ENCODE results near the gene ASXL2. TPM values are rescaled to one million over a fixed set of nuclear protein-coding genes. Genes with fewer than 3 reads are reported as not detected.

ASXL2 gene
- total and polyA plus RNA-seq, 7 donors, result 1.8 to 15.5 (median 10.7) TPM

DNA sequence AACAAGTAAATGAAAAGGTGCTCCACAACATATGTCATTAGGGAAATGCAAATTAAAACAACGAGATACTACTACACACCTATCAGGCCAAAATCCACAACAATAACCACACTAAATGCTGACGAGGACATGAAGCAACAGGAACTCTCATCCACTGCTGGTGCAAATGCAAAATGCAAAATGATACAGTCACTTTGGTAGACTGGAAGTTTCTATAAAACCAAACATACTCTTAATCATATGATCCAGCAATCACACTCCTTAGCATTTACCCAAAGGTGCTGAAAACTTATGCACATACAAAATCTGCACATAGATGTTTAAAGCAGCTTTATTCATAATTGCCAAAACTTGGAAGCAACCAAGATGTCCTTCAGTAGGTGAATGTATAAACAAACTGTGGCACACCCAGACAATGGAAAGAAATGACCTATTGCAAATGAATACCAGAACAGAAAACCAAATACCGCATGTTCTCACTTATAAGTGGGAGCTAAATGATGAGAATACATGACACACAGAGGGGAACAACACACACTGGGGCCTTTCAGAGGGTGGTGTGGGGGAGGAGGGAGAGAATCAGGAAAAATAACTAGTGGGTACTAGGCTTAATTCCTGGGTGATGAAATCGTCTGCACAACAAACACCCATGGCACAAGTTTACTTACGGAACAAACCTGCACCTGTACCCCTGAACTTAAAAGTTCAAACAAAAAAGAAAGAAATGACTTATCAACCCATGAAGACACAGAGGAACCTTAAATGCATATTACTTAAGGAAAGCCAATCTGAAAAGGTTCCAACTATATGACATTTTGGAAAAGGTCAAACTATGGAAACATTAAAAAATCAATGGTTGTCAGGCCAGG is 80.4 kb downstream of the ASXL2 start:
- Histone ChIP-seq H3K27me3 (no peaks in the 10 kb centered on the region), H3K4me3 (no peak overlapping the region), H3K27ac (no peak overlapping the region), H3K4me1 (no peaks in the 10 kb centered on the region), H3K9me3 (no peaks in the 10 kb centered on the region), H3K36me3 (peaks cover 4 to 43% (median 9%) of the 10 kb centered on the region in 4 donors)
- DNase-seq, result no peak
- 89 to 91% methylated on average over 5 of the region's 5 CpGs for WGBS, 2 donors
- TF ChIP-seq, protein P1, sequence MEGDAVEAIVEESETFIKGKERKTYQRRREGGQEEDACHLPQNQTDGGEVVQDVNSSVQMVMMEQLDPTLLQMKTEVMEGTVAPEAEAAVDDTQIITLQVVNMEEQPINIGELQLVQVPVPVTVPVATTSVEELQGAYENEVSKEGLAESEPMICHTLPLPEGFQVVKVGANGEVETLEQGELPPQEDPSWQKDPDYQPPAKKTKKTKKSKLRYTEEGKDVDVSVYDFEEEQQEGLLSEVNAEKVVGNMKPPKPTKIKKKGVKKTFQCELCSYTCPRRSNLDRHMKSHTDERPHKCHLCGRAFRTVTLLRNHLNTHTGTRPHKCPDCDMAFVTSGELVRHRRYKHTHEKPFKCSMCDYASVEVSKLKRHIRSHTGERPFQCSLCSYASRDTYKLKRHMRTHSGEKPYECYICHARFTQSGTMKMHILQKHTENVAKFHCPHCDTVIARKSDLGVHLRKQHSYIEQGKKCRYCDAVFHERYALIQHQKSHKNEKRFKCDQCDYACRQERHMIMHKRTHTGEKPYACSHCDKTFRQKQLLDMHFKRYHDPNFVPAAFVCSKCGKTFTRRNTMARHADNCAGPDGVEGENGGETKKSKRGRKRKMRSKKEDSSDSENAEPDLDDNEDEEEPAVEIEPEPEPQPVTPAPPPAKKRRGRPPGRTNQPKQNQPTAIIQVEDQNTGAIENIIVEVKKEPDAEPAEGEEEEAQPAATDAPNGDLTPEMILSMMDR (IDR thresholded peaks at IDR 0.05), result no peak
- intact Hi-C loops (cut with DNase I), result no loop called here

DNA sequence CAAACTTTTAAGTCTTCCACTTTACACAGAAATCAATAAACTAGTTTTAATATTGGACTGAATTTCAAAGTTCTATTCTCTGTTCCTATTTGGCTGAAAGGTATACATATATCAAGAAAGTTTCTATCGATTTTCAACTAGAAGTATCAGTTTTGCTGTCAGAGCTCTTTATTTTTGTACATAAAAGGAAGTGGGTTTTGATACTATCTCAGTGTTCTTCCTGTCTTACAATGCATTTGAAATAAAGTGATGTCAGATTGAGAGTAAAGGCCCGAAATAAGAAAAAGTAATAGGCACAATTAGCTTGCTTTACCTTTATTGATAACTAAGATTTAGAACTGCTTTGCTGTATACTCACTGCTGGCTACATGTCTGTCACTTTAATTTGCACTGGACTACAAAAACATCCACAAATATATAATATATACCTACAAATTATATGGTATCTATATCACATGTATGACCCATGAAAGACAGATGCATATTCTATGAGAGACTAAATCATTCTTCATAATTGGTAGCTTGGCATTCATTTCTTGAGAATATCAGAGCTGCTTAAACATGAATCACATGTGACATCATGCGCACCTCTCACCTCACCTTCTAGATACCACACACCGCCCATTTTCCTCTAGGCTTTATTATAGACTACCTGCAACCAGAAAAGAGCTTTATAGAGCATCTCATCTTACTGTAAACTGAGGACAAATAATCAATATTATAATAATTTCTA is 83.6 kb downstream of the ASXL2 start:
- Histone ChIP-seq H3K4me3 (no peak overlapping the region), H3K4me1 (no peaks in the 10 kb centered on the region), H3K27ac (no peak overlapping the region), H3K36me3 (peaks cover 4 to 35% (median 9%) of the 10 kb centered on the region in 4 donors), H3K27me3 (no peaks in the 10 kb centered on the region), H3K9me3 (no peaks in the 10 kb centered on the region)
- intact Hi-C loops (cut with DNase I), result no loop called here
- WGBS, 2 donors, result 75 to 92% methylated on average over 4 of the region's 4 CpGs
- DNase-seq, result no peak
- TF ChIP-seq, protein P1 (IDR thresholded peaks at IDR 0.05), result no peak
- TF ChIP-seq EP300 (IDR thresholded peaks at IDR 0.05) (no peak), POLR2AphosphoS5 (IDR thresholded peaks at IDR 0.05) (no peak), POLR2A (IDR thresholded peaks at IDR 0.05) (no peak)

DNA sequence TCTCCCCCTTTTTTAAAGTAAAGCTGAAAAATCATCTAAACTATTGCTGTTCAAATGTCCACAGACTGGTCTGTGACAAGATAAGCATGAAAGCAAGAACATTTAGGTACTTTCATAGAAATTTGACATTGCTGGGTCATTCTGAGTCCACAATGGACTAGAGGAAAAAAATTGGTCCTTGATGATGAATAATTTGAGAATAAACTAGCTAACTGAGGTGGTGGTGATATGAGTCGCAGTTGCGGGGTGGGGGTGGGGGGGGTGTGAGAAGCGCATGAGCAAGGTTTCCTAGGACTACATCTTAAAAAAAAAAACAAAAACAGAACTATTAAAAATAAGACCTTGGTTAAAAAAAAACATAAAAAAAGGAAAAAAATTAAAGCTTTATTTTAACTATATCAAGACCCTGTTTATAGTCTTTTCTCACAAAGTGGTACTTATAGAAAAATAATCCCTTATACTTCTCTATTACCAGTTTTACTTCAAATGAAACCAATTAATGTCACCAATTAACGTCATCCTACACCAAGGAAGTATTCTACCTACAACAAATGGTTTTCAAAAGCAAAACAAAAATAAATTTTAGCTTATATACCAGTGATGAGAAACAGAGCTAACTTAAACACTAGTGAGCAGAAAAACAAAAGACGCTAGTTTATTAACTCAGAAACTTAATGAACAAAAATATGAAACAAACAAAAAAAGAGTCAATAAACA is 88.1 kb downstream of the ASXL2 start:
- H3K27ac ChIP-seq, result no peak overlapping the region
- no peaks in the 10 kb centered on the region for H3K4me1 ChIP-seq
- peaks cover 0 to 5% (median 1%) of the 10 kb centered on the region in 4 donors for H3K36me3 ChIP-seq
- H3K9me3 ChIP-seq, result no peaks in the 10 kb centered on the region
- H3K27me3 ChIP-seq, result no peaks in the 10 kb centered on the region
- WGBS, 2 donors, result 90 to 94% methylated on average over 5 of the region's 5 CpGs
- no peak for TF ChIP-seq EP300 (IDR thresholded peaks at IDR 0.05)
- TF ChIP-seq POLR2AphosphoS5 (IDR thresholded peaks at IDR 0.05), result no peak
- TF ChIP-seq POLR2A (IDR thresholded peaks at IDR 0.05), result no peak
- TF ChIP-seq, protein P1 (IDR thresholded peaks at IDR 0.05), result no peak
- H3K4me3 ChIP-seq, result no peak overlapping the region
- intact Hi-C loops (cut with DNase I), result no loop called here
- DNase-seq, result no peak

DNA sequence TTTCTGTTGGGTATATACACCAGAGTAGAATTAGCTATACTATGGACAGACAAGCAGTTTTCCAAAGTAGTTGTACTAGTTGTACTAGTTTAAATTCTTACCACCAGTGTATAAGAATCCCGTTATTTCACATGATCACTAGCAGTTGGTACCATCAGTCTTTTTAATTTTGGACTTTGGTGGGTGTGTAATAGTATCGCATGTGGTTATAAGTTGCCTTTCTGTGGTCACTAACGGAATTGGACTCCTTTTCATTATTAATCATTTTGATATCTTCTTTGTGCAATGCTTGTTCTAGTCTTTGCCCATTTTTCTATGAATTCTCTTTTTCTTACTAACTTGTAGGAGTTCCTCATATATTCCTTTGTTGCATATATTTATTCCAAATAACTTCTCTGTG is 89.8 kb downstream of the ASXL2 start:
- no peaks in the 10 kb centered on the region for H3K27me3 ChIP-seq
- H3K4me3 ChIP-seq, result no peak overlapping the region
- intact Hi-C loops (cut with DNase I), result no loop called here
- no peak for TF ChIP-seq POLR2AphosphoS5 (IDR thresholded peaks at IDR 0.05)
- TF ChIP-seq, protein P1 (IDR thresholded peaks at IDR 0.05), result no peak
- no peaks in the 10 kb centered on the region for H3K9me3 ChIP-seq
- no peak overlapping the region for H3K27ac ChIP-seq
- no peaks in the 10 kb centered on the region for H3K4me1 ChIP-seq
- peaks cover 0 to 6% (median 1%) of the 10 kb centered on the region in 4 donors for H3K36me3 ChIP-seq
- 84 to 92% methylated on average over 3 of the region's 3 CpGs for WGBS, 2 donors
- no peak for DNase-seq
